HepG2 (cell line): Measurements from ENCODE around the gene LYPD6B. TPM values are rescaled to one million over a fixed set of nuclear protein-coding genes. Genes with fewer than 3 reads are reported as not detected.

Source experiments
- ATAC-seq: fragments of 200-7000 bp; cut with Tn5 transposase; 3 replicates; pipeline ENCODE4 v1.9.1; 2020; ENCODE audit warnings: mild to moderate bottlenecking, moderate library complexity
- BruUV-seq: library from RNA; stranded (reverse); fragments of 400-500 nt; replicated peaks from 2 replicates; lab custom pipeline; 2021; lab: Mats Ljungman, UMichigan
- CTCF ChIA-PET: fragments of 300-600 bp; formaldehyde crosslinking; extraction: SDS; loops from one replicate; lab custom pipeline; 2021; ENCODE audit warnings: low total read pairs, inconsistent platforms, low intra/inter-chr PET ratio; lab: Yijun Ruan, JAX
- POLR2A ChIA-PET: fragments of 350-600 bp; sonication (Branson Sonifier 250); formaldehyde crosslinking; loops from one replicate; lab custom pipeline; 2020; ENCODE audit warnings: antibody characterized with exemption, inconsistent platforms; lab: Yijun Ruan, JAX
- DNase-seq: peaks from one replicate; pipeline ENCODE4 v3.0.0-alpha.2; 2015; ENCODE audit warnings: low spot score
- FAIRE-seq: peaks from 3 replicates; lab custom pipeline; 2011; peaks lifted over from hg19 to GRCh38; lab: Jason Lieb, UNC
- H2AFZ ChIP-seq: one replicate; pipeline ENCODE4 v1.6.1; 2011; ENCODE audit warnings: low read length, inconsistent platforms
- H3K27ac ChIP-seq: fragments of 300-600 bp; 3 replicates; pipeline ENCODE4 v1.8.0; 2011; ENCODE audit warnings: mixed run types, mild to moderate bottlenecking, mixed read lengths, low read length, inconsistent platforms; ENCODE audit not compliant: insufficient read depth; ENCODE audit errors: extremely low read length
- H3K27me3 ChIP-seq, 2 experiments: fragments of 200-600 bp in 1 of 2; 2 replicates in 1 of 2; 3 replicates in 1 of 2; pipeline versions ENCODE4 v1.6.0 to v1.8.0; 2011; ENCODE audit warnings: low read length in 2 of 2, mild to moderate bottlenecking in 2 of 2, moderate library complexity in 2 of 2, inconsistent platforms in 1 of 2; ENCODE audit not compliant: insufficient read depth in 2 of 2, control insufficient read depth in 1 of 2
- H3K36me3 ChIP-seq, 2 experiments: fragments of 200-600 bp in 1 of 2; replicated peaks in 1 of 2; 2 replicates in 1 of 2; 3 replicates in 1 of 2; pipeline versions ENCODE4 v1.5.1 to v1.8.0; 2011; ENCODE audit warnings: low read length in 2 of 2, inconsistent platforms in 1 of 2; ENCODE audit not compliant: insufficient read depth in 2 of 2, control insufficient read depth in 1 of 2
- H3K4me1 ChIP-seq: 2 replicates; pipeline ENCODE4 v1.5.1; 2012; ENCODE audit warnings: low read length, inconsistent platforms; ENCODE audit not compliant: insufficient read depth
- H3K4me2 ChIP-seq: 2 replicates; pipeline ENCODE4 v1.6.0; 2011; ENCODE audit warnings: low read depth, low read length, inconsistent platforms
- H3K4me3 ChIP-seq, 3 experiments: fragments of 200-600 bp in 1 of 3; sonication (generic), shearing (Covaris generic) in 1 of 3; replicated peaks in 1 of 3; 2 replicates each; pipeline ENCODE4 v1.5.1; 2011 to 2016; ENCODE audit warnings: low read length in 3 of 3, inconsistent platforms in 2 of 3, low read depth in 2 of 3, mild to moderate bottlenecking in 2 of 3, control low read depth in 1 of 3, mixed read lengths in 1 of 3; ENCODE audit not compliant: insufficient read depth in 1 of 3
- H3K79me2 ChIP-seq: one replicate; pipeline ENCODE4 v1.6.1; 2011; ENCODE audit warnings: low read length, inconsistent platforms; ENCODE audit not compliant: insufficient read depth
- H3K9ac ChIP-seq: 2 replicates; pipeline ENCODE4 v1.6.0; 2011; ENCODE audit warnings: mild to moderate bottlenecking, low read depth, low read length, inconsistent platforms; ENCODE audit not compliant: insufficient read depth
- H3K9me3 ChIP-seq: 2 replicates; pipeline ENCODE4 v1.5.1; 2012; ENCODE audit warnings: mild to moderate bottlenecking, low read length
- H4K20me1 ChIP-seq: 2 replicates; pipeline ENCODE4 v1.6.0; 2011; ENCODE audit warnings: inconsistent platforms, mild to moderate bottlenecking, low read length, moderate library complexity; ENCODE audit not compliant: insufficient read depth
- BCL6 ChIP-seq: IDR thresholded peaks from 2 replicates; pipeline ENCODE4 v1.6.1; 2016; ENCODE audit warnings: missing genetic modification reagents, missing compliant biosample characterization
- BRCA1 ChIP-seq: sonication (generic); formaldehyde crosslinking; IDR thresholded peaks from 2 replicates; pipeline ENCODE4 v1.4.0; 2020; ENCODE audit warnings: missing genetic modification reagents
- CBX5 ChIP-seq: sonication (generic); formaldehyde crosslinking; IDR thresholded peaks from 2 replicates; pipeline ENCODE4 v1.4.0; 2020; ENCODE audit warnings: missing genetic modification reagents, borderline replicate concordance
- IKZF5 ChIP-seq: IDR thresholded peaks from 2 replicates; pipeline ENCODE4 v1.6.1; 2018; ENCODE audit warnings: missing genetic modification reagents, mild to moderate bottlenecking, missing compliant biosample characterization
- LRRFIP1 ChIP-seq: sonication (generic); formaldehyde crosslinking; conservative IDR thresholded peaks from 2 replicates; pipeline ENCODE4 v1.4.0; 2020; ENCODE audit warnings: missing genetic modification reagents
- MXI1 ChIP-seq: IDR thresholded peaks from 3 replicates; pipeline ENCODE4 v1.6.1; 2012; ENCODE audit warnings: low read depth, low read length, inconsistent platforms, borderline replicate concordance
- NPAS2 ChIP-seq: sonication (generic); formaldehyde crosslinking; IDR thresholded peaks from 2 replicates; pipeline ENCODE4 v1.8.0; 2022; ENCODE audit warnings: mild to moderate bottlenecking, missing genetic modification reagents, borderline replicate concordance
- SCMH1 ChIP-seq: sonication (generic); formaldehyde crosslinking; IDR thresholded peaks from 2 replicates; pipeline ENCODE4 v1.9.0; 2021; ENCODE audit warnings: missing genetic modification reagents, mild to moderate bottlenecking, borderline replicate concordance
- SRY ChIP-seq: sonication (generic); formaldehyde crosslinking; IDR thresholded peaks from 2 replicates; pipeline ENCODE4 v1.8.0; 2022; ENCODE audit warnings: mild to moderate bottlenecking, missing genetic modification reagents
- TAF15 ChIP-seq: fragments of 200-400 bp; formaldehyde crosslinking; IDR thresholded peaks from one replicate; pipeline ENCODE4 v1.6.1; 2018; ENCODE audit warnings: mild to moderate bottlenecking, low read depth, low read length; ENCODE audit not compliant: poor library complexity, severe bottlenecking
- WIZ ChIP-seq: sonication (generic); formaldehyde crosslinking; IDR thresholded peaks from 2 replicates; pipeline ENCODE4 v1.5.1; 2020; ENCODE audit warnings: mild to moderate bottlenecking, missing genetic modification reagents
- ZNF101 ChIP-seq: sonication (generic); formaldehyde crosslinking; IDR thresholded peaks from 2 replicates; pipeline ENCODE4 v1.4.0; 2020; ENCODE audit warnings: mild to moderate bottlenecking, low read depth, missing genetic modification reagents, borderline replicate concordance
- ZNF432 ChIP-seq: sonication (generic); formaldehyde crosslinking; IDR thresholded peaks from 2 replicates; pipeline ENCODE4 v1.5.0; 2020; ENCODE audit warnings: missing genetic modification reagents, mild to moderate bottlenecking, borderline replicate concordance
- ZNF468 ChIP-seq: sonication (generic); formaldehyde crosslinking; IDR thresholded peaks from 2 replicates; pipeline ENCODE4 v1.8.0; 2022; ENCODE audit warnings: mild to moderate bottlenecking, moderate library complexity, missing genetic modification reagents
- ZNF549 ChIP-seq: sonication (generic); formaldehyde crosslinking; IDR thresholded peaks from 2 replicates; pipeline ENCODE4 v1.5.0; 2020; ENCODE audit warnings: missing genetic modification reagents
- ZNF558 ChIP-seq: sonication (generic); formaldehyde crosslinking; IDR thresholded peaks from 2 replicates; pipeline ENCODE4 v1.9.0; 2022; ENCODE audit warnings: mild to moderate bottlenecking, missing genetic modification reagents, borderline replicate concordance
- ZNF766 ChIP-seq: sonication (generic); formaldehyde crosslinking; IDR thresholded peaks from 2 replicates; pipeline ENCODE4 v1.5.0; 2020; ENCODE audit warnings: missing genetic modification reagents, borderline replicate concordance
- ZNF775 ChIP-seq: sonication (generic); formaldehyde crosslinking; IDR thresholded peaks from 2 replicates; pipeline ENCODE4 v1.4.0; 2020; ENCODE audit warnings: missing genetic modification reagents, mild to moderate bottlenecking, moderate library complexity, borderline replicate concordance
- ZNF883 ChIP-seq: sonication (generic); formaldehyde crosslinking; IDR thresholded peaks from 2 replicates; pipeline ENCODE4 v1.5.1; 2020; ENCODE audit warnings: mild to moderate bottlenecking, missing genetic modification reagents; ENCODE audit errors: not compliant biosample characterization
- ZSCAN12 ChIP-seq: sonication (generic); formaldehyde crosslinking; IDR thresholded peaks from 2 replicates; pipeline ENCODE4 v1.9.0; 2021; ENCODE audit warnings: mild to moderate bottlenecking, missing genetic modification reagents
- WGBS: methylation state at CpG from one replicate; pipeline ENCODE4 v1.1.6; 2017; ENCODE audit warnings: low lambda C conversion rate; 5-methylcytosine and 5-hydroxymethylcytosine counted together
- in situ Hi-C: cut with HindIII; loops from 2 replicates; pipeline ENCODE4 v1.10.0; 2017; ENCODE audit warnings: low pct_unique_long_range_greater_than_20kb; ENCODE audit not compliant: extremely low pct_ligation_motif_present
- intact Hi-C: fragments of 100-400 bp; cut with micrococcal nuclease; formaldehyde crosslinking; loops from one replicate; pipeline ENCODE4 v1.10.0; 2022; ENCODE audit not compliant: unreplicated experiment
- polyA plus RNA-seq, 8 experiments: library from polyadenylated mRNA; depleted of rRNA in 3 of 8; stranded (reverse) in 7 of 8; unstranded in 1 of 8; fragments of >200 nt; fragmentation: Illumina TruSeq in 4 of 8; extraction: Trizol in 4 of 8; gene quantifications; 2 replicates each; pipeline versions ENCODE4 v1.2.1 to v1.2.3, GENCODE V29; 2011 to 2016; ENCODE audit warnings: low read depth in 4 of 8, missing spikeins in 1 of 8, mixed read lengths in 1 of 8; ENCODE audit not compliant: insufficient read depth in 1 of 8
- total RNA-seq, 5 experiments: library from RNA; depleted of rRNA; stranded (reverse); fragments of >200 nt; fragmentation: Illumina TruSeq; extraction: Trizol; gene quantifications; 2 replicates each; pipeline ENCODE4 v1.2.3, GENCODE V29; 2016; ENCODE audit warnings: low read depth in 1 of 5

Gene LYPD6B
- total and polyA plus RNA-seq, 2 of the 13 experiments (the other 11 are each of a cell fraction or from before 2014, with no cell fraction given) = not detected

- POLR2A ChIA-PET = no interaction called here
- H3K9ac ChIP-seq = no peak overlapping the region
- ATAC-seq (no peak), FAIRE-seq (no peak), DNase-seq (no peak)
- no TSS peak for BruUV-seq
- H3K79me2 ChIP-seq = no peaks in the 10 kb centered on the region
- H3K27ac ChIP-seq = no peak overlapping the region
- in situ Hi-C loops = no loop called here
- H3K4me1 ChIP-seq = no peaks in the 10 kb centered on the region
- H3K4me2 ChIP-seq = no peak overlapping the region
- no peak for TF ChIP-seq LRRFIP1 (CRISPR knock-in tag)
- TF ChIP-seq CBX5 (CRISPR knock-in tag) = no peak
- no peak for TF ChIP-seq SCMH1 (CRISPR knock-in tag)
- no peak for TF ChIP-seq SRY (CRISPR knock-in tag)
- no peak for TF ChIP-seq MXI1
- TF ChIP-seq ZSCAN12 (CRISPR knock-in tag) = no peak
- no peak for TF ChIP-seq WIZ
- no peak for TF ChIP-seq ZNF468 (CRISPR knock-in tag)
- TF ChIP-seq ZNF558 (CRISPR knock-in tag) = no peak
- TF ChIP-seq BRCA1 (CRISPR knock-in tag) = no peak
- no peak for TF ChIP-seq ZNF549
- TF ChIP-seq ZNF432 (CRISPR knock-in tag) = no peak
- no peak for TF ChIP-seq ZNF775 (CRISPR knock-in tag)
- no peak for TF ChIP-seq TAF15
- no peak for TF ChIP-seq ZNF766
- no peak for TF ChIP-seq ZNF101 (CRISPR knock-in tag)
- no peak for TF ChIP-seq BCL6 (CRISPR knock-in tag)
- TF ChIP-seq NPAS2 (CRISPR knock-in tag) = no peak
- no peak for TF ChIP-seq IKZF5 (CRISPR knock-in tag)
- TF ChIP-seq ZNF883 (CRISPR knock-in tag) = no peak
- TF ChIP-seq, all 625 proteins: peak for 0
- intact Hi-C loops = no loop called here
- WGBS = 8% methylated on average over 3 of the region's 3 CpGs
- Histone ChIP-seq H4K20me1 (no peaks in the 10 kb centered on the region), H2AFZ (no peak overlapping the region), H3K4me3 (no peak overlapping the region), H3K27me3 (0 out of 5 replicates have a peak, but pooled peaks cover 0 to 4% of the 10 kb centered on the region in 2 experiments), H3K36me3 (no peaks in the 10 kb centered on the region), H3K9me3 (no peaks in the 10 kb centered on the region)
- CTCF ChIA-PET = no interaction called here
Observed at GRCh38 chr2:149062531-149062930, 24.0 kb downstream of the LYPD6B start.
